B cell (primary cell): ENCODE measurements around the gene DCAF7. TPM values are rescaled to one million over a fixed set of nuclear protein-coding genes. Genes with fewer than 3 reads are reported as not detected.

ENCODE experiments used
- ATAC-seq: fragments of 200-7000 bp; cut with Tn5 transposase; one replicate; pipeline ENCODE4 v1.10.0; 2021; ENCODE audit warnings: low read depth, mild to moderate bottlenecking, moderate number of reproducible peaks, moderate library complexity
- CTCF ChIA-PET: fragments of 350-600 bp; sonication (Branson Sonifier 250); formaldehyde crosslinking; loops from one replicate; lab custom pipeline; 2021; ENCODE audit warnings: antibody characterized with exemption, inconsistent platforms; lab: Charles Lee
- POLR2A ChIA-PET: fragments of 350-600 bp; sonication (Branson Sonifier 250); formaldehyde crosslinking; loops from one replicate; lab custom pipeline; 2021; ENCODE audit warnings: antibody characterized with exemption; lab: Charles Lee
- DNase-seq: peaks from one replicate; pipeline ENCODE4 v3.0.0; 2013
- H2AFZ ChIP-seq: 2 replicates; pipeline ENCODE4 v1.6.1; 2012; ENCODE audit warnings: mild to moderate bottlenecking, low read depth, low read length; ENCODE audit not compliant: insufficient read depth, poor library complexity, severe bottlenecking
- H3K27ac ChIP-seq, 2 donors: 1 replicate in 1 of 2; 2 replicates in 1 of 2; pipeline ENCODE4 v1.5.1; 2012 to 2013; ENCODE audit warnings: low read length in 2 of 2, mild to moderate bottlenecking in 2 of 2, moderate library complexity in 1 of 2
- H3K27me3 ChIP-seq, 4 experiments: fragments of 200-600 bp in 1 of 4; sonication (generic) in 1 of 4; replicated peaks in 1 of 4; 1 replicate in 2 of 4; 2 replicates in 2 of 4; pipeline versions ENCODE4 v1.6.1 to v1.7.0; 2013 to 2016; ENCODE audit warnings: low read length in 3 of 4, mild to moderate bottlenecking in 2 of 4, mixed read lengths in 1 of 4, moderate library complexity in 1 of 4; ENCODE audit not compliant: insufficient read depth in 4 of 4, control insufficient read depth in 3 of 4; ENCODE audit errors: control extremely low read depth in 1 of 4
- H3K36me3 ChIP-seq, 2 experiments: replicated peaks in 1 of 2; 1 replicate in 1 of 2; 2 replicates in 1 of 2; pipeline versions ENCODE4 v1.6.1 to v1.7.1; 2013; ENCODE audit warnings: low read length in 1 of 2; ENCODE audit not compliant: insufficient read depth in 2 of 2, control insufficient read depth in 1 of 2; ENCODE audit errors: control extremely low read depth in 1 of 2, extremely low read depth in 1 of 2
- H3K4me1 ChIP-seq, 2 donors: fragments of 200-600 bp in 1 of 2; sonication (generic) in 1 of 2; 1 replicate in 1 of 2; 2 replicates in 1 of 2; pipeline versions ENCODE4 v1.5.1 to v1.6.1; 2013 to 2017; ENCODE audit warnings: low read length in 2 of 2; ENCODE audit not compliant: control insufficient read depth in 2 of 2, insufficient read depth in 2 of 2
- H3K4me2 ChIP-seq: replicated peaks from 2 replicates; pipeline ENCODE3; 2012; ENCODE audit warnings: mild to moderate bottlenecking, low read depth, low read length; ENCODE audit not compliant: poor library complexity, severe bottlenecking
- H3K4me3 ChIP-seq, 5 experiments: fragments of 200-600 bp in 1 of 5; sonication (generic) in 1 of 5; 1 replicate in 3 of 5; 2 replicates in 2 of 5; pipeline versions ENCODE4 v1.5.1 to v1.7.0; 2011 to 2016; ENCODE audit warnings: low read length in 4 of 5, mild to moderate bottlenecking in 4 of 5, low read depth in 2 of 5, control low read depth in 1 of 5, moderate library complexity in 1 of 5; ENCODE audit not compliant: insufficient read depth in 1 of 5; ENCODE audit errors: control extremely low read depth in 1 of 5, extremely low read depth in 1 of 5
- H3K79me2 ChIP-seq: fragments of 200-600 bp; sonication (generic); one replicate; pipeline ENCODE4 v1.6.0; 2016; ENCODE audit warnings: low read length; ENCODE audit not compliant: control insufficient read depth, insufficient read depth
- H3K9ac ChIP-seq: fragments of 200-600 bp; sonication (generic); 2 replicates; pipeline ENCODE4 v1.6.1; 2017; ENCODE audit warnings: mild to moderate bottlenecking, low read length, moderate library complexity
- H3K9me3 ChIP-seq, 3 donors: one replicate each; pipeline versions ENCODE4 v1.6.1 to v1.7.1; 2013; ENCODE audit warnings: low read length in 2 of 3; ENCODE audit not compliant: control insufficient read depth in 2 of 3, insufficient read depth in 1 of 3; ENCODE audit errors: control extremely low read depth in 1 of 3
- H4K20me1 ChIP-seq: 2 replicates; pipeline ENCODE4 v1.6.0; 2012; ENCODE audit warnings: mild to moderate bottlenecking, low read length; ENCODE audit not compliant: insufficient read depth, control insufficient read depth, poor library complexity, severe bottlenecking
- H3K27ac Mint-ChIP-seq: one replicate; pipeline ENCODE4 v1.8.0; 2021; ENCODE audit warnings: mixed read lengths
- H3K27me3 Mint-ChIP-seq: one replicate; pipeline ENCODE4 v1.8.0; 2021; ENCODE audit warnings: mixed read lengths
- H3K4me1 Mint-ChIP-seq: one replicate; pipeline ENCODE4 v1.8.0; 2021; ENCODE audit warnings: mixed read lengths
- H3K4me3 Mint-ChIP-seq: one replicate; pipeline ENCODE4 v1.8.0; 2021; ENCODE audit warnings: mixed read lengths
- H3K9me3 Mint-ChIP-seq: one replicate; pipeline ENCODE4 v1.8.0; 2022; ENCODE audit warnings: mixed read lengths; ENCODE audit not compliant: insufficient read depth
- EZH2 ChIP-seq: IDR thresholded peaks from 2 replicates; pipeline ENCODE4 v1.6.1; 2012; ENCODE audit warnings: borderline replicate concordance, low read depth, mild to moderate bottlenecking, moderate library complexity, low read length; ENCODE audit not compliant: insufficient read depth, poor library complexity, severe bottlenecking
- WGBS: methylation state at CpG from one replicate; pipeline ENCODE4 v1.1.5; 2013; ENCODE audit warnings: missing lambda C conversion rate; ENCODE audit not compliant: insufficient coverage; 5-methylcytosine and 5-hydroxymethylcytosine counted together
- intact Hi-C: fragments of 100-400 bp; cut with micrococcal nuclease; formaldehyde crosslinking; loops from one replicate; pipeline ENCODE4 v1.10.0; 2022
- polyA plus RNA-seq: library from polyadenylated mRNA; depleted of rRNA; stranded (reverse); fragments of >200 nt; gene quantifications from 2 replicates; pipeline ENCODE4 v1.2.3, GENCODE V29; 2012
- total RNA-seq, 2 donors: library from RNA; stranded (reverse); fragments of 120-200 nt in 1 of 2; gene quantifications; 1 replicate in 1 of 2; 2 replicates in 1 of 2; pipeline versions ENCODE4 v1.2.3 to v1.2.4, GENCODE V29; 2013 to 2022
- TF ChIP-seq, protein P1 (sequence below): fragments of 200-600 bp; IDR thresholded peaks from one replicate; pipeline ENCODE4 v1.8.0; 2022; ENCODE audit warnings: antibody characterized with exemption, mild to moderate bottlenecking

DCAF7 gene
- total and polyA plus RNA-seq, 2 donors (not counting 1 experiment from before 2014, with no cell fraction given) = 55.1 to 84.7 TPM

DNA sequence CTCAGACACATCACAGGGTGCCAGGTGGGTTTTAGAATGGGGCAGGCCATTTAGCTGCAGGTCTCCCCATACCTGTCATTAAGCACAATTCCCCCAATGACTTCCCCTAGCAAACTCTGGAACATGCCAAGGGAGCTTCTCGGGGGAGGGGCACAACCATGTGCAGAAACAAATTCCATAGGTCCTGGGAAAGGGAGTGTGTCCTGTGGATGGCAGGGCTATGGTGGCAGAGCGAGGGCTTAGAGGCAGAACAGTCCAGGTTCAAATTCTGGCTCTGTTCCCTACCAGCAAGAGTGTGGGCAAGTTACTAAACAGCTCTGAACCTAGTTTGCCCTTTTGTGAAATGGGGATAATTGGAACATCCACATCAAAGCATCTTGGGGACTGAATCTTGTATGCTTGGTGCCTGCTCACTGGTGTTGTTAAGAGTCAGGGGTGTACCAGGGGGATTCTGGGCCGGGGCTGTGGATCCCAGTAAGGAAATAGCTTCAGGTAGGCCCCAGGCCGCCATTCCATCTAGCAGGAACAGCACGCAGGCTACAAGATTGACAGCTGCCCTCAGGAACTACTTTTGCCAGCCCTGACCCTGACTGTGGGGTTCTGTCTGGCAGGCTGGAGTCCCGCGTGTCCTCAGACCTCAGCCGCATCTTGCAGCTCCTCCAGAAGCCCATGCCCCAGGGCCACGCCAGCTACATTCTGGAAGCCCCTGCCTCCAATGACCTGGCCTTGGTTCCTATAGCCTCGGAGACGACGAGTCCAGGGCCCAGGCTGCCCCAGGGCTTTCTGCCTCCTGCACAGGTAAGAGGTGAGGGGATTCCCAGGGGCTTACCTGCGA is 5.6 kb upstream of the DCAF7 start:
- DNase-seq (no peak), ATAC-seq (no peak)
- Histone ChIP-seq H3K27ac (no peak overlapping the region), H3K36me3 (no peaks in the 10 kb centered on the region), H3K4me2 (no peak overlapping the region), H2AFZ (no peak overlapping the region), H3K4me1 (peaks cover 7 to 9% of the 10 kb centered on the region in 2 donors), H3K27me3 (peaks cover 0 to 4% (median 2%) of the 10 kb centered on the region in 4 experiments), H3K9me3 (no peaks in the 10 kb centered on the region), H3K9ac (no peak overlapping the region), H3K79me2 (peaks cover 36% of the 10 kb centered on the region), H4K20me1 (no peaks in the 10 kb centered on the region), H3K4me3 (no peak overlapping the region)
- Mint-ChIP-seq H3K9me3 (no peaks in the 10 kb centered on the region), H3K27ac (no peak overlapping the region), H3K27me3 (peaks cover 6% of the 10 kb centered on the region), H3K4me1 (peaks cover 2% of the 10 kb centered on the region), H3K4me3 (no peak overlapping the region)
- TF ChIP-seq EZH2 = no peak
- TF ChIP-seq, protein P1, sequence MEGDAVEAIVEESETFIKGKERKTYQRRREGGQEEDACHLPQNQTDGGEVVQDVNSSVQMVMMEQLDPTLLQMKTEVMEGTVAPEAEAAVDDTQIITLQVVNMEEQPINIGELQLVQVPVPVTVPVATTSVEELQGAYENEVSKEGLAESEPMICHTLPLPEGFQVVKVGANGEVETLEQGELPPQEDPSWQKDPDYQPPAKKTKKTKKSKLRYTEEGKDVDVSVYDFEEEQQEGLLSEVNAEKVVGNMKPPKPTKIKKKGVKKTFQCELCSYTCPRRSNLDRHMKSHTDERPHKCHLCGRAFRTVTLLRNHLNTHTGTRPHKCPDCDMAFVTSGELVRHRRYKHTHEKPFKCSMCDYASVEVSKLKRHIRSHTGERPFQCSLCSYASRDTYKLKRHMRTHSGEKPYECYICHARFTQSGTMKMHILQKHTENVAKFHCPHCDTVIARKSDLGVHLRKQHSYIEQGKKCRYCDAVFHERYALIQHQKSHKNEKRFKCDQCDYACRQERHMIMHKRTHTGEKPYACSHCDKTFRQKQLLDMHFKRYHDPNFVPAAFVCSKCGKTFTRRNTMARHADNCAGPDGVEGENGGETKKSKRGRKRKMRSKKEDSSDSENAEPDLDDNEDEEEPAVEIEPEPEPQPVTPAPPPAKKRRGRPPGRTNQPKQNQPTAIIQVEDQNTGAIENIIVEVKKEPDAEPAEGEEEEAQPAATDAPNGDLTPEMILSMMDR = no peak
- ChIA-PET CTCF (no interaction called here), POLR2A (no interaction called here)
- WGBS = 94% methylated on average over 13 of the region's 13 CpGs
- intact Hi-C loops = no loop called here
